Measurements from ENCODE around the gene ZBTB7C.

Gene ZBTB7C

GRCh38 chr18:48206887-48207286 lies 202.3 kb downstream of the ZBTB7C start:
- no peak for DNase-seq

- no peak for DNase-seq
Measured at GRCh38 chr18:48203961-48204666, 205.1 kb downstream of the ZBTB7C start.

- no peak for DNase-seq
Measured at GRCh38 chr18:48203288-48203945, 205.8 kb downstream of the ZBTB7C start.

GRCh38 chr18:48202350-48203260 lies 206.6 kb downstream of the ZBTB7C start:
- DNase-seq = no peak

GRCh38 chr18:48202006-48202348 lies 207.2 kb downstream of the ZBTB7C start:
- DNase-seq = no peak

GRCh38 chr18:48201337-48202005 lies 207.7 kb downstream of the ZBTB7C start:
- no peak for DNase-seq

GRCh38 chr18:48200631-48201336 lies 208.4 kb downstream of the ZBTB7C start:
- no peak for DNase-seq

GRCh38 chr18:48199399-48199798 lies 209.8 kb downstream of the ZBTB7C start:
- no peak for DNase-seq

- no peak for DNase-seq
Measured at GRCh38 chr18:48197819-48198218, 211.4 kb downstream of the ZBTB7C start.

- DNase-seq = no peak
Measured at GRCh38 chr18:48195787-48196186, 213.4 kb downstream of the ZBTB7C start.

GRCh38 chr18:48194591-48195181 lies 214.5 kb downstream of the ZBTB7C start:
- DNase-seq = no peak

- DNase-seq = no peak
Measured at GRCh38 chr18:48193521-48194492, 215.4 kb downstream of the ZBTB7C start.

GRCh38 chr18:48192542-48192941 lies 216.6 kb downstream of the ZBTB7C start:
- no peak for DNase-seq

GRCh38 chr18:48191494-48191893 lies 217.7 kb downstream of the ZBTB7C start:
- DNase-seq = no peak

- no peak for DNase-seq
Measured at GRCh38 chr18:48190994-48191393, 218.2 kb downstream of the ZBTB7C start.

GRCh38 chr18:48188609-48189008 lies 220.6 kb downstream of the ZBTB7C start:
- no peak for DNase-seq

- no peak for DNase-seq
Measured at GRCh38 chr18:48186861-48187260, 222.3 kb downstream of the ZBTB7C start.

- DNase-seq = no peak
Measured at GRCh38 chr18:48186131-48186766, 222.9 kb downstream of the ZBTB7C start.

GRCh38 chr18:48184118-48184517 lies 225.1 kb downstream of the ZBTB7C start:
- no peak for DNase-seq

- DNase-seq = no peak
Measured at GRCh38 chr18:48183613-48184012, 225.6 kb downstream of the ZBTB7C start.

All from cortex of kidney (tissue), 1 donor.